SK-N-SH treated with all-trans-retinoic acid at 6 μM for 48 hours (cell line): Measurements from ENCODE around the gene CYP19A1.

Source experiments
- ATAC-seq: fragments of 200-7000 bp; cut with Tn5 transposase; 3 replicates; pipeline ENCODE4 v1.9.1; 2020; ENCODE audit warnings: mild to moderate bottlenecking, moderate library complexity
- ARNTL ChIP-seq: fragments of 450-650 bp; formaldehyde crosslinking; IDR thresholded peaks from 2 replicates; pipeline ENCODE4 v1.5.0; 2020; ENCODE audit warnings: low read depth, mild to moderate bottlenecking, moderate library complexity, borderline replicate concordance
- BACH2 ChIP-seq: fragments of 250-450 bp; sonication (Bioruptor Pico); IDR thresholded peaks from 2 replicates; pipeline ENCODE4 v1.9.0; 2021; ENCODE audit warnings: mild to moderate bottlenecking, borderline replicate concordance
- CREB5 ChIP-seq: fragments of 250-450 bp; sonication (Bioruptor Pico); IDR thresholded peaks from 2 replicates; pipeline ENCODE4 v1.5.1; 2020; ENCODE audit warnings: low read depth, mild to moderate bottlenecking, moderate library complexity
- CSDC2 ChIP-seq: fragments of 250-450 bp; sonication (Bioruptor Pico); IDR thresholded peaks from 2 replicates; pipeline ENCODE4 v1.5.0; 2020; ENCODE audit warnings: mild to moderate bottlenecking, moderate library complexity
- CSRNP3 ChIP-seq: fragments of 250-450 bp; sonication (Bioruptor Pico); IDR thresholded peaks from 2 replicates; pipeline ENCODE4 v1.5.1; 2021; ENCODE audit warnings: mild to moderate bottlenecking, moderate library complexity
- ESRRG ChIP-seq: fragments of 250-450 bp; sonication (Bioruptor Pico); IDR thresholded peaks from 2 replicates; pipeline ENCODE4 v1.6.1; 2021; ENCODE audit warnings: mild to moderate bottlenecking
- GLIS3 ChIP-seq: fragments of 250-450 bp; sonication (Bioruptor Pico); IDR thresholded peaks from 2 replicates; pipeline ENCODE4 v1.5.0; 2020; ENCODE audit warnings: mild to moderate bottlenecking, moderate library complexity
- ISL1 ChIP-seq: fragments of 250-450 bp; sonication (Bioruptor Pico); IDR thresholded peaks from 2 replicates; pipeline ENCODE4 v2.1.2; 2022; ENCODE audit warnings: mild to moderate bottlenecking, moderate library complexity
- OSR1 ChIP-seq: fragments of 250-450 bp; sonication (Bioruptor Pico); IDR thresholded peaks from 2 replicates; pipeline ENCODE4 v1.8.0; 2022; ENCODE audit warnings: moderate library complexity, mild to moderate bottlenecking, inconsistent platforms
- POU6F1 ChIP-seq: fragments of 250-450 bp; sonication (Bioruptor Pico); IDR thresholded peaks from 2 replicates; pipeline ENCODE4 v1.8.0; 2021; ENCODE audit warnings: low read depth, mild to moderate bottlenecking, moderate library complexity, borderline replicate concordance
- PPARA ChIP-seq: fragments of 250-450 bp; sonication (Bioruptor Pico); IDR thresholded peaks from 2 replicates; pipeline ENCODE4 v1.5.0; 2020; ENCODE audit warnings: mild to moderate bottlenecking, borderline replicate concordance
- RARB ChIP-seq: fragments of 250-450 bp; sonication (Bioruptor Pico); IDR thresholded peaks from 2 replicates; pipeline ENCODE4 v1.8.0; 2021; ENCODE audit warnings: mild to moderate bottlenecking, moderate library complexity
- SNAI2 ChIP-seq: fragments of 250-450 bp; sonication (Bioruptor Pico); IDR thresholded peaks from 2 replicates; pipeline ENCODE4 v1.5.0; 2020; ENCODE audit warnings: mild to moderate bottlenecking, moderate library complexity
- TCF4 ChIP-seq: fragments of 250-450 bp; sonication (Bioruptor Pico); IDR thresholded peaks from 2 replicates; pipeline ENCODE4 v1.8.0; 2021; ENCODE audit warnings: mild to moderate bottlenecking, moderate library complexity, borderline replicate concordance
- TOX ChIP-seq: fragments of 250-450 bp; sonication (Bioruptor Pico); IDR thresholded peaks from 2 replicates; pipeline ENCODE4 v1.8.0; 2021; ENCODE audit warnings: mild to moderate bottlenecking, moderate library complexity, borderline replicate concordance
- ZC3H10 ChIP-seq: fragments of 250-450 bp; sonication (Bioruptor Pico); IDR thresholded peaks from 2 replicates; pipeline ENCODE4 v1.5.1; 2021; ENCODE audit warnings: mild to moderate bottlenecking, moderate library complexity
- ZFP3 ChIP-seq: fragments of 250-450 bp; sonication (Bioruptor Pico); IDR thresholded peaks from 2 replicates; pipeline ENCODE4 v1.5.0; 2020; ENCODE audit warnings: mild to moderate bottlenecking, moderate library complexity
- ZFP30 ChIP-seq: fragments of 450-650 bp; formaldehyde crosslinking; IDR thresholded peaks from 2 replicates; pipeline ENCODE4 v1.5.0; 2022; ENCODE audit warnings: mild to moderate bottlenecking, moderate library complexity
- ZNF565 ChIP-seq: fragments of 450-650 bp; formaldehyde crosslinking; conservative IDR thresholded peaks from 2 replicates; pipeline ENCODE4 v1.5.0; 2020; ENCODE audit warnings: low read depth, mild to moderate bottlenecking, moderate library complexity
- ZNF70 ChIP-seq: fragments of 450-650 bp; formaldehyde crosslinking; IDR thresholded peaks from 2 replicates; pipeline ENCODE4 v1.5.0; 2020; ENCODE audit warnings: mild to moderate bottlenecking, moderate library complexity
- ZNF8 ChIP-seq: fragments of 450-650 bp; formaldehyde crosslinking; IDR thresholded peaks from 2 replicates; pipeline ENCODE4 v1.5.0; 2020; ENCODE audit warnings: mild to moderate bottlenecking, moderate library complexity
- TF ChIP-seq, protein P1 (sequence below): fragments of 250-450 bp; sonication (Bioruptor Pico); IDR thresholded peaks from 2 replicates; pipeline ENCODE4 v1.5.0; 2020; ENCODE audit warnings: mild to moderate bottlenecking, moderate library complexity
- TF ChIP-seq, protein P2 (sequence below): fragments of 250-450 bp; sonication (Bioruptor Pico); IDR thresholded peaks from 2 replicates; pipeline ENCODE4 v1.8.0; 2020; ENCODE audit warnings: mild to moderate bottlenecking, moderate library complexity, borderline replicate concordance

Gene CYP19A1

DNA sequence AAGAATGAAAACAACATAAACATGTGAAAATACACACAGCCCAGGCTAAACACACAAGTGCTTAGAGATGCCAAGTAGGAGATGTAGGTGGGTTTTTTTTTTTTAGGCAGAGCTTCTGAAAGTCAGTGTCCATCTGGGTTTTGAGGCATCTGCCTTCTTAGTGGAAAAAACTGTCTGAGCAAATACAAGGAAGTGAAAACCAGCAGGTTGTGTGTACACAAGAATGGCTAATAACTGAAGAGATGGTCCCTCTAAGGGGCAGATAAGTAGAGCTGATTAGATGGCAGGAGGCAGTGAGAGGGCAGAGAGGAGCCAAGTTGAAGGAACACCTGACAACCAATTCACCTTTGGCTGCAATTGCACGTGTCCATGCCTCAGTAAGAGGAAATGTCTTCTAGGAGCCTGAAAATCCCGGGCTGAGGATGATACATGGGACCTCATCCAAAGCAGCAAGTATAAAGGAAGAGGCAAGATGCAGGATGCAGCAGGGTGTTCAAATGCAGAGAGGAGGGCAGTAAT is 34.9 kb downstream of the CYP19A1 start:
- TF ChIP-seq ZFP3 (CRISPR knock-in tag) (no peak), ZNF70 (CRISPR knock-in tag) (no peak), BACH2 (no peak), ZNF8 (CRISPR knock-in tag) (no peak), ARNTL (CRISPR knock-in tag) (no peak), ZNF565 (no peak), ZC3H10 (no peak), TOX (no peak), ESRRG (no peak), OSR1 (CRISPR knock-in tag) (no peak), TCF4 (CRISPR knock-in tag) (no peak), ZFP30 (CRISPR knock-in tag) (no peak), ISL1 (CRISPR knock-in tag) (no peak), CREB5 (CRISPR knock-in tag) (no peak), SNAI2 (CRISPR knock-in tag) (no peak), RARB (CRISPR knock-in tag) (no peak)
- TF ChIP-seq, protein P1, sequence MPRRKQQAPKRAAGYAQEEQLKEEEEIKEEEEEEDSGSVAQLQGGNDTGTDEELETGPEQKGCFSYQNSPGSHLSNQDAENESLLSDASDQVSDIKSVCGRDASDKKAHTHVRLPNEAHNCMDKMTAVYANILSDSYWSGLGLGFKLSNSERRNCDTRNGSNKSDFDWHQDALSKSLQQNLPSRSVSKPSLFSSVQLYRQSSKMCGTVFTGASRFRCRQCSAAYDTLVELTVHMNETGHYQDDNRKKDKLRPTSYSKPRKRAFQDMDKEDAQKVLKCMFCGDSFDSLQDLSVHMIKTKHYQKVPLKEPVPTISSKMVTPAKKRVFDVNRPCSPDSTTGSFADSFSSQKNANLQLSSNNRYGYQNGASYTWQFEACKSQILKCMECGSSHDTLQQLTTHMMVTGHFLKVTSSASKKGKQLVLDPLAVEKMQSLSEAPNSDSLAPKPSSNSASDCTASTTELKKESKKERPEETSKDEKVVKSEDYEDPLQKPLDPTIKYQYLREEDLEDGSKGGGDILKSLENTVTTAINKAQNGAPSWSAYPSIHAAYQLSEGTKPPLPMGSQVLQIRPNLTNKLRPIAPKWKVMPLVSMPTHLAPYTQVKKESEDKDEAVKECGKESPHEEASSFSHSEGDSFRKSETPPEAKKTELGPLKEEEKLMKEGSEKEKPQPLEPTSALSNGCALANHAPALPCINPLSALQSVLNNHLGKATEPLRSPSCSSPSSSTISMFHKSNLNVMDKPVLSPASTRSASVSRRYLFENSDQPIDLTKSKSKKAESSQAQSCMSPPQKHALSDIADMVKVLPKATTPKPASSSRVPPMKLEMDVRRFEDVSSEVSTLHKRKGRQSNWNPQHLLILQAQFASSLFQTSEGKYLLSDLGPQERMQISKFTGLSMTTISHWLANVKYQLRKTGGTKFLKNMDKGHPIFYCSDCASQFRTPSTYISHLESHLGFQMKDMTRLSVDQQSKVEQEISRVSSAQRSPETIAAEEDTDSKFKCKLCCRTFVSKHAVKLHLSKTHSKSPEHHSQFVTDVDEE (CRISPR knock-in tag), result no peak
- TF ChIP-seq, protein P2, sequence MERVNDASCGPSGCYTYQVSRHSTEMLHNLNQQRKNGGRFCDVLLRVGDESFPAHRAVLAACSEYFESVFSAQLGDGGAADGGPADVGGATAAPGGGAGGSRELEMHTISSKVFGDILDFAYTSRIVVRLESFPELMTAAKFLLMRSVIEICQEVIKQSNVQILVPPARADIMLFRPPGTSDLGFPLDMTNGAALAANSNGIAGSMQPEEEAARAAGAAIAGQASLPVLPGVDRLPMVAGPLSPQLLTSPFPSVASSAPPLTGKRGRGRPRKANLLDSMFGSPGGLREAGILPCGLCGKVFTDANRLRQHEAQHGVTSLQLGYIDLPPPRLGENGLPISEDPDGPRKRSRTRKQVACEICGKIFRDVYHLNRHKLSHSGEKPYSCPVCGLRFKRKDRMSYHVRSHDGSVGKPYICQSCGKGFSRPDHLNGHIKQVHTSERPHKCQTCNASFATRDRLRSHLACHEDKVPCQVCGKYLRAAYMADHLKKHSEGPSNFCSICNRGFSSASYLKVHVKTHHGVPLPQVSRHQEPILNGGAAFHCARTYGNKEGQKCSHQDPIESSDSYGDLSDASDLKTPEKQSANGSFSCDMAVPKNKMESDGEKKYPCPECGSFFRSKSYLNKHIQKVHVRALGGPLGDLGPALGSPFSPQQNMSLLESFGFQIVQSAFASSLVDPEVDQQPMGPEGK, result no peak
- no peak for ATAC-seq

DNA sequence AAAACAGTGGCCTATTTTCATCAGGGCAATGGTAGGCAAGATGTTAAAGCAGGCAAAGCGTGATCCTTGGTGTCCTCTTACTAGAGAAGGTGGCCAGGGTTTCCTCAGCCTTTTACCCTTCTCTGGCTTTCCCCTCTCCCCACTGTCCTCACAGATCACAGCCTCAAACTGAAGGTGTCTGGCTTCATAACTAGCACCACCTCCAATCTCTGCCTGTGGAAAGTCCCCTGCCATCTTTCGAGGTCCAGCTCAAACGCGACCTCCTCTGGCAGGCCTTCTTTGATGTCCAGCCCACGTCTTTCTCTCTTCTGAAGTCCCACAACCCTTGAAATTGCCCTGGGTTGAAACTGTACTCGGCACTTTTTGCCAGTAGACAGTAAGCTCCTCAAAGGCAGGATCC is 35.9 kb downstream of the CYP19A1 start:
- ATAC-seq, result no peak
- TF ChIP-seq TOX (no peak), SNAI2 (CRISPR knock-in tag) (no peak), ZFP3 (CRISPR knock-in tag) (no peak), TCF4 (CRISPR knock-in tag) (no peak), ZC3H10 (no peak), CREB5 (CRISPR knock-in tag) (no peak), ESRRG (no peak), ZNF565 (no peak), CSDC2 (CRISPR knock-in tag) (no peak), BACH2 (no peak), ISL1 (CRISPR knock-in tag) (no peak), CSRNP3 (no peak), POU6F1 (CRISPR knock-in tag) (no peak), RARB (CRISPR knock-in tag) (no peak), OSR1 (CRISPR knock-in tag) (no peak), GLIS3 (CRISPR knock-in tag) (no peak), ZNF70 (CRISPR knock-in tag) (no peak), PPARA (CRISPR knock-in tag) (no peak), ZFP30 (CRISPR knock-in tag) (no peak)
